ENCODE data around the gene TGFBI.

Gene TGFBI

GRCh38 chr5:136094913-136095641 lies 66.3 kb downstream of the TGFBI start:
- no peak for DNase-seq

GRCh38 chr5:136098176-136098575 lies 69.4 kb downstream of the TGFBI start:
- no peak for DNase-seq

- no peak for DNase-seq
Observed at GRCh38 chr5:136099870-136100269, 71.1 kb downstream of the TGFBI start.

GRCh38 chr5:136101884-136102283 lies 73.1 kb downstream of the TGFBI start:
- DNase-seq, result no peak

GRCh38 chr5:136103118-136103517 lies 74.3 kb downstream of the TGFBI start:
- DNase-seq, result no peak

GRCh38 chr5:136104306-136104965 lies 75.6 kb downstream of the TGFBI start:
- no peak for DNase-seq

GRCh38 chr5:136106351-136107031 lies 77.7 kb downstream of the TGFBI start:
- DNase-seq, result no peak

GRCh38 chr5:136108180-136108611 lies 79.4 kb downstream of the TGFBI start:
- no peak for DNase-seq

GRCh38 chr5:136108766-136109165 lies 80.0 kb downstream of the TGFBI start:
- DNase-seq, result no peak

GRCh38 chr5:136109453-136110135 lies 80.8 kb downstream of the TGFBI start:
- DNase-seq, result no peak
